Neural cell (in vitro differentiated cells): ENCODE measurements around the gene OR13F1. TPM values are rescaled to one million over a fixed set of nuclear protein-coding genes. Genes with fewer than 3 reads are reported as not detected.

Source experiments
- H2AFZ ChIP-seq: fragments of 200-600, 300-800 bp; sonication (generic), shearing (Covaris generic); 2 replicates; pipeline ENCODE4 v1.6.0; 2014; ENCODE audit warnings: low read depth, mild to moderate bottlenecking, antibody characterized with exemption, low read length, moderate library complexity
- H3F3A ChIP-seq: fragments of 200-600 bp; shearing (Covaris generic); 2 replicates; pipeline ENCODE4 v1.6.1; 2016; ENCODE audit warnings: mild to moderate bottlenecking, moderate library complexity, mixed read lengths, antibody characterized with exemption, low read length; ENCODE audit not compliant: insufficient read depth, poor library complexity, severe bottlenecking
- H3K27ac ChIP-seq: fragments of 200-600, 300-800 bp; sonication (generic), shearing (Covaris generic); 2 replicates; pipeline ENCODE4 v1.5.1; 2014; ENCODE audit warnings: mild to moderate bottlenecking, low read length, moderate library complexity
- H3K27me3 ChIP-seq: fragments of 300-800, 200-600 bp; sonication (generic), shearing (Covaris generic); 2 replicates; pipeline ENCODE4 v1.6.0; 2014; ENCODE audit warnings: mild to moderate bottlenecking, low read depth, low read length, moderate library complexity; ENCODE audit not compliant: insufficient read depth
- H3K36me3 ChIP-seq: fragments of 300-800, 200-600 bp; sonication (generic), shearing (Covaris generic); 2 replicates; pipeline ENCODE4 v1.5.1; 2014; ENCODE audit warnings: mild to moderate bottlenecking, antibody characterized with exemption, low read length, moderate library complexity; ENCODE audit not compliant: insufficient read depth
- H3K4me2 ChIP-seq: fragments of 300-800, 200-600 bp; sonication (generic), shearing (Covaris generic); 2 replicates; pipeline ENCODE4 v1.6.0; 2014; ENCODE audit warnings: mild to moderate bottlenecking, low read length
- H3K4me3 ChIP-seq: fragments of 300-800, 200-600 bp; sonication (generic), shearing (Covaris generic); 2 replicates; pipeline ENCODE4 v1.5.1; 2014; ENCODE audit warnings: mild to moderate bottlenecking, low read length, moderate library complexity
- H3K79me2 ChIP-seq: fragments of 200-600 bp; shearing (Covaris generic); replicated peaks from 2 replicates; pipeline ENCODE4 v1.6.0; 2014; ENCODE audit warnings: mild to moderate bottlenecking, low read length, moderate library complexity; ENCODE audit not compliant: insufficient read depth
- H3K9ac ChIP-seq: fragments of 300-800, 200-600 bp; sonication (generic), shearing (Covaris generic); 2 replicates; pipeline ENCODE4 v1.6.1; 2016; ENCODE audit warnings: mild to moderate bottlenecking, low read length, mixed read lengths
- H3K9me2 ChIP-seq: fragments of 200-600 bp; shearing (Covaris generic); 2 replicates; pipeline ENCODE4 v1.6.1; 2016; ENCODE audit warnings: mild to moderate bottlenecking, low read length, mixed read lengths; ENCODE audit not compliant: insufficient read depth
- H3K9me3 ChIP-seq: fragments of 200-600, 300-800 bp; sonication (generic), shearing (Covaris generic); 2 replicates; pipeline ENCODE4 v1.6.1; 2016; ENCODE audit warnings: mild to moderate bottlenecking, mixed run types, low read length, moderate library complexity, mixed read lengths
- H4K20me1 ChIP-seq: fragments of 200-600 bp; shearing (Covaris generic); 2 replicates; pipeline ENCODE4 v1.6.1; 2016; ENCODE audit warnings: mild to moderate bottlenecking, mixed run types; ENCODE audit not compliant: insufficient read depth
- EP300 ChIP-seq: fragments of 450-650 bp; conservative IDR thresholded peaks from 2 replicates; pipeline ENCODE4 v1.6.1; 2014; ENCODE audit warnings: antibody characterized with exemption, mild to moderate bottlenecking, moderate library complexity; ENCODE audit not compliant: poor library complexity, severe bottlenecking
- EZH2 ChIP-seq: fragments of 200-600, 300-800 bp; shearing (Covaris generic), sonication (generic); IDR thresholded peaks from 2 replicates; pipeline ENCODE4 v1.6.1; 2014; ENCODE audit warnings: antibody characterized with exemption, low read length, borderline replicate concordance, mild to moderate bottlenecking; ENCODE audit not compliant: insufficient read depth, poor library complexity, severe bottlenecking
- MXI1 ChIP-seq: fragments of 450-650 bp; conservative IDR thresholded peaks from 2 replicates; pipeline ENCODE4 v1.6.1; 2014; ENCODE audit warnings: antibody characterized with exemption, mild to moderate bottlenecking; ENCODE audit not compliant: poor library complexity, severe bottlenecking
- POLR2AphosphoS5 ChIP-seq: IDR thresholded peaks from 2 replicates; pipeline ENCODE4 v1.6.1; 2012
- RAD21 ChIP-seq: fragments of 450-650 bp; conservative IDR thresholded peaks from 2 replicates; pipeline ENCODE4 v1.6.1; 2014; ENCODE audit warnings: antibody characterized with exemption, mild to moderate bottlenecking, moderate library complexity
- SMC3 ChIP-seq: fragments of 450-650 bp; conservative IDR thresholded peaks from 2 replicates; pipeline ENCODE4 v1.6.1; 2014; ENCODE audit warnings: antibody characterized with exemption, mild to moderate bottlenecking, moderate library complexity; ENCODE audit not compliant: poor library complexity
- TAF1 ChIP-seq: IDR thresholded peaks from 2 replicates; pipeline ENCODE4 v1.6.1; 2012; ENCODE audit warnings: low read depth
- polyA minus RNA-seq: library from RNA; depleted of rRNA, polyadenylated mRNA; stranded (reverse); fragments of >200 nt; gene quantifications from 2 replicates; pipeline ENCODE4 v1.2.3, GENCODE V29; 2014
- polyA plus RNA-seq: library from polyadenylated mRNA; depleted of rRNA; stranded (reverse); fragments of >200 nt; gene quantifications from 2 replicates; pipeline ENCODE4 v1.2.3, GENCODE V29; 2014
- TF ChIP-seq, protein P1 (sequence below): IDR thresholded peaks from 2 replicates; pipeline ENCODE4 v1.6.1; 2012; ENCODE audit warnings: borderline replicate concordance
- TF ChIP-seq, protein P2 (sequence below): fragments of 450-650 bp; IDR thresholded peaks from 2 replicates; pipeline ENCODE4 v1.5.1; 2014; ENCODE audit warnings: antibody characterized with exemption, mild to moderate bottlenecking, moderate library complexity; ENCODE audit not compliant: poor library complexity, severe bottlenecking

The OR13F1 gene
- polyA plus RNA-seq = not detected in 2 replicates
- polyA minus RNA-seq = not detected in 2 replicates

GRCh38 chr9:104503963-104504362, at the start of gene OR13F1:
Gene OR13F1, plus strand, starts transcription at chr9:104504263. Its CDS starts 0 bp downstream, at chr9:104504263.
- Histone ChIP-seq H3K4me2 (no peak within 1 kb of the TSS), H3K27me3 (no peaks in the 10 kb centered on the region), H3K9me3 (no peaks in the 10 kb centered on the region), H3K9ac (no peak within 1 kb of the TSS), H3K9me2 (no peaks in the 10 kb centered on the region), H3K79me2 (no peaks in the 10 kb centered on the region), H3F3A (no peaks in the 10 kb centered on the region), H2AFZ (no peak within 1 kb of the TSS), H3K4me3 (no peak within 1 kb of the TSS), H3K36me3 (no peaks in the 10 kb centered on the region), H4K20me1 (no peaks in the 10 kb centered on the region), H3K27ac (no peak within 1 kb of the TSS)
- TF ChIP-seq, protein P1, sequence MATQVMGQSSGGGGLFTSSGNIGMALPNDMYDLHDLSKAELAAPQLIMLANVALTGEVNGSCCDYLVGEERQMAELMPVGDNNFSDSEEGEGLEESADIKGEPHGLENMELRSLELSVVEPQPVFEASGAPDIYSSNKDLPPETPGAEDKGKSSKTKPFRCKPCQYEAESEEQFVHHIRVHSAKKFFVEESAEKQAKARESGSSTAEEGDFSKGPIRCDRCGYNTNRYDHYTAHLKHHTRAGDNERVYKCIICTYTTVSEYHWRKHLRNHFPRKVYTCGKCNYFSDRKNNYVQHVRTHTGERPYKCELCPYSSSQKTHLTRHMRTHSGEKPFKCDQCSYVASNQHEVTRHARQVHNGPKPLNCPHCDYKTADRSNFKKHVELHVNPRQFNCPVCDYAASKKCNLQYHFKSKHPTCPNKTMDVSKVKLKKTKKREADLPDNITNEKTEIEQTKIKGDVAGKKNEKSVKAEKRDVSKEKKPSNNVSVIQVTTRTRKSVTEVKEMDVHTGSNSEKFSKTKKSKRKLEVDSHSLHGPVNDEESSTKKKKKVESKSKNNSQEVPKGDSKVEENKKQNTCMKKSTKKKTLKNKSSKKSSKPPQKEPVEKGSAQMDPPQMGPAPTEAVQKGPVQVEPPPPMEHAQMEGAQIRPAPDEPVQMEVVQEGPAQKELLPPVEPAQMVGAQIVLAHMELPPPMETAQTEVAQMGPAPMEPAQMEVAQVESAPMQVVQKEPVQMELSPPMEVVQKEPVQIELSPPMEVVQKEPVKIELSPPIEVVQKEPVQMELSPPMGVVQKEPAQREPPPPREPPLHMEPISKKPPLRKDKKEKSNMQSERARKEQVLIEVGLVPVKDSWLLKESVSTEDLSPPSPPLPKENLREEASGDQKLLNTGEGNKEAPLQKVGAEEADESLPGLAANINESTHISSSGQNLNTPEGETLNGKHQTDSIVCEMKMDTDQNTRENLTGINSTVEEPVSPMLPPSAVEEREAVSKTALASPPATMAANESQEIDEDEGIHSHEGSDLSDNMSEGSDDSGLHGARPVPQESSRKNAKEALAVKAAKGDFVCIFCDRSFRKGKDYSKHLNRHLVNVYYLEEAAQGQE = no peak
- TF ChIP-seq MXI1 = no peak
- no peak for TF ChIP-seq EZH2
- TF ChIP-seq, protein P2, sequence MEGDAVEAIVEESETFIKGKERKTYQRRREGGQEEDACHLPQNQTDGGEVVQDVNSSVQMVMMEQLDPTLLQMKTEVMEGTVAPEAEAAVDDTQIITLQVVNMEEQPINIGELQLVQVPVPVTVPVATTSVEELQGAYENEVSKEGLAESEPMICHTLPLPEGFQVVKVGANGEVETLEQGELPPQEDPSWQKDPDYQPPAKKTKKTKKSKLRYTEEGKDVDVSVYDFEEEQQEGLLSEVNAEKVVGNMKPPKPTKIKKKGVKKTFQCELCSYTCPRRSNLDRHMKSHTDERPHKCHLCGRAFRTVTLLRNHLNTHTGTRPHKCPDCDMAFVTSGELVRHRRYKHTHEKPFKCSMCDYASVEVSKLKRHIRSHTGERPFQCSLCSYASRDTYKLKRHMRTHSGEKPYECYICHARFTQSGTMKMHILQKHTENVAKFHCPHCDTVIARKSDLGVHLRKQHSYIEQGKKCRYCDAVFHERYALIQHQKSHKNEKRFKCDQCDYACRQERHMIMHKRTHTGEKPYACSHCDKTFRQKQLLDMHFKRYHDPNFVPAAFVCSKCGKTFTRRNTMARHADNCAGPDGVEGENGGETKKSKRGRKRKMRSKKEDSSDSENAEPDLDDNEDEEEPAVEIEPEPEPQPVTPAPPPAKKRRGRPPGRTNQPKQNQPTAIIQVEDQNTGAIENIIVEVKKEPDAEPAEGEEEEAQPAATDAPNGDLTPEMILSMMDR = no peak
- no peak for TF ChIP-seq RAD21

DNA sequence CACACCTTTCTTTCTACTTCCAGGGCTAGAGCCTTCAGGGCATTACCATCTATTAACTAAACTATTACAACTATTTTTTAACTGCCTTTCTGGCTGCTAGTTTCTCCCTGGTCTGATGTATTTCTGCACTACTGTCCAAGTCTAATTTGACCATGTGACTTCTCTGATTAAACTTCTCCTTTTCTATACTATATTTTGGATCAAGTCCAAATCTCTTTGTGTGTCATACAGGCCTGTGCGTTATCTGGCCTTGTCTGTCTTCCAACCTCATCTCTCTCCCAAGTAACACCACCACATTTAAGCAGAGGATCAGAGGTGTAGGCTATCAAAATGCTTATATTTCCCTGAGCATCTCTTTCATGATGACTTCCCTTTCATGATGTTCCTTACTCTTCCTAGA, 47.2 kb upstream of the OR13F1 start:
- Histone ChIP-seq H4K20me1 (no peaks in the 10 kb centered on the region), H3K79me2 (no peaks in the 10 kb centered on the region), H3F3A (no peaks in the 10 kb centered on the region), H3K9ac (no peak overlapping the region), H3K4me3 (no peak overlapping the region), H2AFZ (no peak overlapping the region), H3K27ac (no peak overlapping the region), H3K27me3 (no peaks in the 10 kb centered on the region), H3K9me2 (no peaks in the 10 kb centered on the region), H3K4me2 (no peak overlapping the region), H3K9me3 (no peaks in the 10 kb centered on the region), H3K36me3 (no peaks in the 10 kb centered on the region)
- TF ChIP-seq EZH2 (no peak), EP300 (no peak), POLR2AphosphoS5 (no peak), MXI1 (no peak), RAD21 (no peak), TAF1 (no peak), SMC3 (no peak)
- TF ChIP-seq, protein P1 = no peak
- TF ChIP-seq, protein P2 = no peak
